ENCODE measurements around the gene TMEM132D. TPM values are rescaled to one million over a fixed set of nuclear protein-coding genes. Genes with fewer than 3 reads are reported as not detected.
"Not testable (repeated sequence)": the region's sequence is repeated elsewhere in the genome, so short reads cannot be mapped to it uniquely, and the experiment has no call there.

TMEM132D gene
- total and polyA plus RNA-seq, 7 donors: 0.01 TPM; not detected in 6

- DNase-seq (no peak), ATAC-seq (no peak)
- Histone ChIP-seq H3K9me3 (no peaks in the 10 kb centered on the region), H3K4me3 (no peak overlapping the region), H3K4me1 (no peaks in the 10 kb centered on the region), H3K27ac (no peak overlapping the region), H3K27me3 (ENCODE audit: insufficient read depth in 3 of 3, low read length in 2 of 3) (no peaks in the 10 kb centered on the region), H3K36me3 (ENCODE audit: insufficient read depth in 1 of 2, low read depth in 1 of 2) (no peaks in the 10 kb centered on the region)
- 73 to 86% (median 78%) methylated on average over 4 of the region's 4 CpGs for WGBS, 3 donors
- no peak for TF ChIP-seq CTCF (IDR thresholded peaks at IDR 0.05)
- intact Hi-C loops (cut with DNase I): no loop called here
Observed at GRCh38 chr12:129063600-129063999, 840.2 kb downstream of the TMEM132D start.

DNA sequence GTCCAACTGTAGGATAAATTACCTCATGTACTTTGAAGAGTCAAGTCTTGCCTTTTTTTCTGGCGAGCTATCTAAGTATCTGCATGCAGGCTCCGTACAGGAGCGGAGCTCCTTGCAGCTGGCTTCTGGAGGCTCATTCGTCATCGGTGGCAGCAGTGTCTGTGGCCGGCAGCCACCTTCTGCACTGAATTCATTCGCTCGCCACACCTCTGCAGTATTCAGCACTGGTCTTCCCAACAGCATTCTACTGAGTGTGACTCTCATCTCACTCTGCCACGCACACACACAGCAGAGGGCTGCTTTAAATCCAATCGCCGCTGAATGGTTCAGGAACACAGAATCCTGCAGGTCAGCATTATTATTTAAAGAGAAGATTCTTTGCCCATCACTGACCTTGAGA lies 850.6 kb downstream of the TMEM132D start:
- no peaks in the 10 kb centered on the region for H3K9me3 ChIP-seq
- DNase-seq (no peak), ATAC-seq (no peak)
- 58 to 66% (median 63%) methylated on average over 11 of the region's 11 CpGs for WGBS, 3 donors
- no peak for TF ChIP-seq CTCF (IDR thresholded peaks at IDR 0.05)
- H3K27me3 ChIP-seq (ENCODE audit: insufficient read depth in 3 of 3, low read length in 2 of 3): peaks cover 0 to 8% (median 0%) of the 10 kb centered on the region in 3 donors
- no peaks in the 10 kb centered on the region for H3K4me1 ChIP-seq
- H3K4me3 ChIP-seq: no peak overlapping the region
- H3K27ac ChIP-seq: no peak overlapping the region
- intact Hi-C loops (cut with DNase I): no loop called here
- H3K36me3 ChIP-seq (ENCODE audit: insufficient read depth in 1 of 2, low read depth in 1 of 2): no peaks in the 10 kb centered on the region

GRCh38 chr12:129052373-129052772 lies 851.5 kb downstream of the TMEM132D start:
- ATAC-seq (no peak), DNase-seq (no peak)
- intact Hi-C loops (cut with DNase I): no loop called here
- H3K4me3 ChIP-seq: no peak overlapping the region
- H3K27ac ChIP-seq: no peak overlapping the region
- H3K9me3 ChIP-seq: no peaks in the 10 kb centered on the region
- no peak for TF ChIP-seq CTCF (IDR thresholded peaks at IDR 0.05)
- H3K36me3 ChIP-seq (ENCODE audit: insufficient read depth in 1 of 2, low read depth in 1 of 2): no peaks in the 10 kb centered on the region
- H3K27me3 ChIP-seq (ENCODE audit: insufficient read depth in 3 of 3, low read length in 2 of 3): peaks cover 0 to 8% (median 0%) of the 10 kb centered on the region in 3 donors
- no peaks in the 10 kb centered on the region for H3K4me1 ChIP-seq

- peaks cover 0 to 8% (median 0%) of the 10 kb centered on the region in 3 donors for H3K27me3 ChIP-seq (ENCODE audit: insufficient read depth in 3 of 3, low read length in 2 of 3)
- 2 to 9% (median 3%) methylated on average over 1 of the region's 1 CpG for WGBS, 3 donors
- no peaks in the 10 kb centered on the region for H3K4me1 ChIP-seq
- H3K4me3 ChIP-seq: no peak overlapping the region
- no peaks in the 10 kb centered on the region for H3K36me3 ChIP-seq (ENCODE audit: insufficient read depth in 1 of 2, low read depth in 1 of 2)
- DNase-seq: no peak
- no peak for ATAC-seq
- H3K27ac ChIP-seq: no peak overlapping the region
- no peak for TF ChIP-seq CTCF (IDR thresholded peaks at IDR 0.05)
- intact Hi-C loops (cut with DNase I): no loop called here
- no peaks in the 10 kb centered on the region for H3K9me3 ChIP-seq
Observed at GRCh38 chr12:129049917-129050316, 853.9 kb downstream of the TMEM132D start.

DNA sequence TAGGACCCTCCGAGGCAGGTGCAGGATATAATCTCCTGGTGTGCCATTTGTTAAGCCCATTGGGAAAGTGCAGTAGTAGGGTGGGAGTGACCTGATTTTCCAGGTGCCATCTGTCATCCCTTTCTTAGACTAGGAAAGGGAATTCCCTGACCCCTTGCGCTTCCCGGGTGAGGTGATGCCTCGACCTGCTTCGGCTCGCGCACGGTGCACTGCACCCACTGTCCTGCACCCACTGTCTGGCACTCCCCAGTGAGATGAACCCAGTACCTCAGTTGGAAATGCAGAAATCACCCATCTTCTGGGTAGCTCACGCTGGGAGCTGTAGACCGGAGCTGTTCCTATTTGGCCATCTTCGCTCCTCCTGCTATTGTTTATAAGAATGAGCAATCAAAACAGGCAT lies 860.5 kb downstream of the TMEM132D start:
- intact Hi-C loops (cut with DNase I); H3K4me3 ChIP-seq; H3K27me3 ChIP-seq (ENCODE audit: insufficient read depth in 3 of 3, low read length in 2 of 3); ATAC-seq; H3K9me3 ChIP-seq; H3K4me1 ChIP-seq; DNase-seq; H3K27ac ChIP-seq; H3K36me3 ChIP-seq (ENCODE audit: insufficient read depth in 1 of 2, low read depth in 1 of 2): not testable (repeated sequence)
- WGBS, 3 donors: 83 to 87% (median 85%) methylated on average over 11 of the region's 11 CpGs

Data from psoas muscle (tissue), 8 donors.